ENCODE measurements around the gene BRS3. TPM values are rescaled to one million over a fixed set of nuclear protein-coding genes. Genes with fewer than 3 reads are reported as not detected.

BRS3 gene
- total RNA-seq, 2 donors from 2014 or later = not detected

GRCh38 chrX:136447968-136448367 lies 39.8 kb upstream of the BRS3 start:
- no peak for ATAC-seq
- Histone ChIP-seq H3K27ac (no peak overlapping the region), H3K4me3 (no peak overlapping the region), H3K4me1 (no peaks in the 10 kb centered on the region), H3K36me3 (replicated peaks in 1 of 2; ENCODE audit: insufficient read depth in 1 of 2, low read depth in 2 of 2) (no peaks in the 10 kb centered on the region), H3K27me3 (no peaks in the 10 kb centered on the region), H3K9me3 (no peaks in the 10 kb centered on the region)
- no peak for DNase-seq
- TF ChIP-seq CTCF (IDR thresholded peaks at IDR 0.05) = no peak
- no peak for TF ChIP-seq POLR2A (IDR thresholded peaks at IDR 0.05)
- intact Hi-C loops (cut with DNase I) = no loop called here

GRCh38 chrX:136450050-136450830 lies 37.5 kb upstream of the BRS3 start:
- DNase-seq (no peak), ATAC-seq (no peak)
- Histone ChIP-seq H3K4me1 (no peaks in the 10 kb centered on the region), H3K27me3 (no peaks in the 10 kb centered on the region), H3K27ac (no peak overlapping the region), H3K4me3 (no peak overlapping the region), H3K9me3 (no peaks in the 10 kb centered on the region), H3K36me3 (replicated peaks in 1 of 2; ENCODE audit: insufficient read depth in 1 of 2, low read depth in 2 of 2) (no peaks in the 10 kb centered on the region)
- 58 to 76% methylated on average over 8 of the region's 8 CpGs for WGBS, 2 donors
- no peak for TF ChIP-seq POLR2A (IDR thresholded peaks at IDR 0.05)
- TF ChIP-seq CTCF (IDR thresholded peaks at IDR 0.05) = no peak
- intact Hi-C loops (cut with DNase I) = no loop called here

GRCh38 chrX:136452614-136453013 lies 35.1 kb upstream of the BRS3 start:
- intact Hi-C loops (cut with DNase I) = no loop called here
- Histone ChIP-seq H3K4me3 (no peak overlapping the region), H3K9me3 (no peaks in the 10 kb centered on the region), H3K36me3 (replicated peaks in 1 of 2; ENCODE audit: insufficient read depth in 1 of 2, low read depth in 2 of 2) (no peaks in the 10 kb centered on the region), H3K27ac (no peak overlapping the region), H3K27me3 (no peaks in the 10 kb centered on the region), H3K4me1 (no peaks in the 10 kb centered on the region)
- no peak for ATAC-seq
- TF ChIP-seq POLR2A (IDR thresholded peaks at IDR 0.05) = no peak
- no peak for TF ChIP-seq CTCF (IDR thresholded peaks at IDR 0.05)
- WGBS, 2 donors = 52 to 73% methylated on average over 3 to 5 of the region's 5 CpGs
- DNase-seq = no peak

- intact Hi-C loops (cut with DNase I) = no loop called here
Observed at GRCh38 chrX:136453114-136453513, 34.6 kb upstream of the BRS3 start.

More at GRCh38 chrX:136453114-136453513, 34.6 kb upstream of the BRS3 start:
- no peak for TF ChIP-seq POLR2A (IDR thresholded peaks at IDR 0.05)
- TF ChIP-seq CTCF (IDR thresholded peaks at IDR 0.05) = no peak
- Histone ChIP-seq H3K36me3 (replicated peaks in 1 of 2; ENCODE audit: insufficient read depth in 1 of 2, low read depth in 2 of 2) (no peaks in the 10 kb centered on the region), H3K4me3 (no peak overlapping the region), H3K4me1 (no peaks in the 10 kb centered on the region), H3K27me3 (no peaks in the 10 kb centered on the region), H3K9me3 (no peaks in the 10 kb centered on the region), H3K27ac (no peak overlapping the region)
- ATAC-seq (no peak), DNase-seq (no peak)
- 69 to 72% methylated on average over 1 of the region's 1 CpG for WGBS, 2 donors

All from body of pancreas (tissue), 4 donors.